Epidermal melanocyte (primary cell): Measurements from ENCODE around the gene ZDHHC8.

ENCODE experiments used
- DNase-seq: peaks from one replicate; pipeline ENCODE4 v3.0.0; 2011; ENCODE audit warnings: low spot score; ENCODE audit not compliant: insufficient read length

Gene ZDHHC8

GRCh38 chr22:20192972-20193760 is 61.6 kb downstream of the ZDHHC8 start:
- DNase-seq, result no peak

GRCh38 chr22:20193761-20194494 is 62.3 kb downstream of the ZDHHC8 start:
- DNase-seq, result no peak

- DNase-seq, result no peak
Measured at GRCh38 chr22:20194681-20195593, 63.3 kb downstream of the ZDHHC8 start.

GRCh38 chr22:20196094-20196842 is 64.7 kb downstream of the ZDHHC8 start:
- no peak for DNase-seq
